NB4 (cell line): ENCODE data around the gene APP.

Experiments used
- CTCF ChIP-seq: IDR thresholded peaks from one replicate; pipeline ENCODE4 v1.5.1; 2012; ENCODE audit warnings: low read depth, low read length
- MAX ChIP-seq: IDR thresholded peaks from 2 replicates; pipeline ENCODE4 v1.6.1; 2011; ENCODE audit warnings: low read depth, low read length
- MYC ChIP-seq: IDR thresholded peaks from 2 replicates; pipeline ENCODE4 v1.6.1; 2011; ENCODE audit warnings: low read depth, low read length

DNA sequence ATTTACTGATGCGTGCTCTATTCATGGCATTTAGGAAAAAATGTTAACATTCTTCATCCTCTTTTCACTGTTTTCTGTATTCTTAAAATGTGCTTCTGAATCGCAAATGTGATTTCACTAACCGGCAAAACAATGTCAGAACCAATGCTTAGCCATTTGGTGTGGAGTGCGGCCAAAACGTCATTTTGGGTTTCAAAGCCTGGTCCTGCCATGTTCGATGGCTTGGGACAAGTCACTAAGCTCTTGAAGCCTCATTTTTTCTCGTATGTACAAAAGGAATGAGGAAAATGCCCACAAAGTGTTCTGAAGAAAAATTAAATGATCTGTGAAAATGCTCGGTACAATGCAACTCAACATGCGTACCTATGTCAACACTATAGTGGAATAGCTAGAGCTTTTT lies 175.3 kb downstream of the APP start:
- TF ChIP-seq MAX: no peak
- TF ChIP-seq CTCF: no peak
- no peak for TF ChIP-seq MYC
